ENCODE results near the gene CHST1. TPM values are rescaled to one million over a fixed set of nuclear protein-coding genes. Genes with fewer than 3 reads are reported as not detected.

Gene CHST1
- total RNA-seq, 1 donor from 2014 or later, result not detected

- peaks cover 18% of the 10 kb centered on the region for H3K27me3 Mint-ChIP-seq (ENCODE audit: insufficient read depth, low read depth)
- peaks cover 34% of the 10 kb centered on the region for H3K4me1 ChIP-seq
These were observed 60.4 kb downstream of the CHST1 start for GRCh38 chr11:45605051-45605450.

GRCh38 chr11:45603946-45604682 is 61.3 kb downstream of the CHST1 start:
- H3K4me2 ChIP-seq, result peak overlapping the region; percentile 62
- peaks cover 5% of the 10 kb centered on the region for H3K9me3 Mint-ChIP-seq
- H3F3A ChIP-seq (ENCODE audit: low read depth), result peaks cover 13% of the 10 kb centered on the region

More at GRCh38 chr11:45605051-45605450, 60.4 kb downstream of the CHST1 start:
- H3K36me3 ChIP-seq, result no peaks in the 10 kb centered on the region
- H3K27me3 ChIP-seq, result no peaks in the 10 kb centered on the region
- TF ChIP-seq EZH2 (IDR thresholded peaks at IDR 0.05) (no peak), CTCF (IDR thresholded peaks at IDR 0.05) (no peak), EZH2phosphoT487 (IDR thresholded peaks at IDR 0.05) (no peak)
- no peaks in the 10 kb centered on the region for H3K79me2 ChIP-seq (ENCODE audit: low read depth)
- no peak overlapping the region for H3K4me3 ChIP-seq
- DNase-seq (ENCODE audit: low spot score), result no peak
- H3K27ac ChIP-seq, result no peak overlapping the region
- no peak overlapping the region for H3K4me3 Mint-ChIP-seq
- peaks cover 13% of the 10 kb centered on the region for H3F3A ChIP-seq (ENCODE audit: low read depth)
- H3K9ac ChIP-seq, result no peak overlapping the region
- peaks cover 5% of the 10 kb centered on the region for H3K9me3 Mint-ChIP-seq
- no peak overlapping the region for H2AFZ ChIP-seq (replicated peaks)
- H3K4me1 Mint-ChIP-seq, result peaks cover 54% of the 10 kb centered on the region
- H3K9me3 ChIP-seq (ENCODE audit: low read depth), result no peaks in the 10 kb centered on the region
- H3K4me2 ChIP-seq, result no peak overlapping the region
- no peaks in the 10 kb centered on the region for H3K36me3 Mint-ChIP-seq
- peak overlapping the region; percentile 44 for H3K27ac Mint-ChIP-seq
- no peaks in the 10 kb centered on the region for H4K20me1 ChIP-seq (ENCODE audit: low read depth)

GRCh38 chr11:45599161-45599943 is 66.1 kb downstream of the CHST1 start:
- Histone ChIP-seq H4K20me1 (ENCODE audit: low read depth) (no peaks in the 10 kb centered on the region), H3K4me2 (no peak overlapping the region), H3K9ac (no peak overlapping the region), H3K27me3 (no peaks in the 10 kb centered on the region), H3K79me2 (ENCODE audit: low read depth) (no peaks in the 10 kb centered on the region), H3K27ac (no peak overlapping the region), H3F3A (ENCODE audit: low read depth) (peaks cover 10% of the 10 kb centered on the region), H3K36me3 (no peaks in the 10 kb centered on the region), H3K4me3 (no peak overlapping the region), H3K4me1 (peaks cover 10% of the 10 kb centered on the region), H2AFZ (replicated peaks) (no peak overlapping the region), H3K9me3 (ENCODE audit: low read depth) (no peaks in the 10 kb centered on the region)
- H3K27me3 Mint-ChIP-seq (ENCODE audit: insufficient read depth, low read depth), result peaks cover 12% of the 10 kb centered on the region
- H3K4me3 Mint-ChIP-seq, result no peak overlapping the region
- peaks cover 17% of the 10 kb centered on the region for H3K4me1 Mint-ChIP-seq
- TF ChIP-seq CTCF (IDR thresholded peaks at IDR 0.05) (no peak), EZH2phosphoT487 (IDR thresholded peaks at IDR 0.05) (no peak), EZH2 (IDR thresholded peaks at IDR 0.05) (no peak)
- no peaks in the 10 kb centered on the region for H3K36me3 Mint-ChIP-seq
- peaks cover 5% of the 10 kb centered on the region for H3K9me3 Mint-ChIP-seq
- no peak overlapping the region for H3K27ac Mint-ChIP-seq
- no peak for DNase-seq (ENCODE audit: low spot score)

More at GRCh38 chr11:45603946-45604682, 61.3 kb downstream of the CHST1 start:
- no peak overlapping the region for H3K4me3 Mint-ChIP-seq
- no peak overlapping the region for H3K27ac ChIP-seq
- TF ChIP-seq CTCF (IDR thresholded peaks at IDR 0.05), result no peak
- no peak for TF ChIP-seq EZH2 (IDR thresholded peaks at IDR 0.05)
- TF ChIP-seq EZH2phosphoT487 (IDR thresholded peaks at IDR 0.05), result no peak
- H3K79me2 ChIP-seq (ENCODE audit: low read depth), result no peaks in the 10 kb centered on the region
- H3K27me3 Mint-ChIP-seq (ENCODE audit: insufficient read depth, low read depth), result peaks cover 16% of the 10 kb centered on the region
- no peaks in the 10 kb centered on the region for H3K36me3 ChIP-seq
- H3K9ac ChIP-seq, result no peak overlapping the region
- no peaks in the 10 kb centered on the region for H3K27me3 ChIP-seq
- DNase-seq (ENCODE audit: low spot score), result peak; percentile 62
- no peaks in the 10 kb centered on the region for H3K9me3 ChIP-seq (ENCODE audit: low read depth)
- peaks cover 54% of the 10 kb centered on the region for H3K4me1 Mint-ChIP-seq
- H3K36me3 Mint-ChIP-seq, result no peaks in the 10 kb centered on the region
- peak overlapping the region; percentile 100 for H2AFZ ChIP-seq (replicated peaks)
- H3K4me1 ChIP-seq, result peaks cover 34% of the 10 kb centered on the region
- peak overlapping the region; percentile 39 for H3K27ac Mint-ChIP-seq
- H4K20me1 ChIP-seq (ENCODE audit: low read depth), result no peaks in the 10 kb centered on the region
- no peak overlapping the region for H3K4me3 ChIP-seq

Small RNA genes within 50 kb of the gene (microRNA-seq; reads per million reads assigned to microRNA genes)
- not detected for gene MIR7154

Small RNA genes within 50 kb of the gene (small RNA-seq; reads per million reads assigned to genes)
- gene MIR7154, result not detected

Other genes starting within 250 kb of the CHST1 start
- gene SLC35C1, start 139.5 kb upstream of the CHST1 start, total RNA-seq (ENCODE audit: low replicate concordance), result 1.3 and 3.2 TPM in 2 replicates
- gene CRY2, start 181.9 kb upstream of the CHST1 start, total RNA-seq (ENCODE audit: low replicate concordance), result 15.8 and 18.7 TPM in 2 replicates
- 3.7 and 11.0 TPM in 2 replicates for gene MAPK8IP1, start 220.0 kb upstream of the CHST1 start, total RNA-seq (ENCODE audit: low replicate concordance)
- gene FREY1, start 241.6 kb upstream of the CHST1 start, total RNA-seq (ENCODE audit: low replicate concordance), result 0.99 TPM in 1 of 2 replicates, not detected in the other